HEK293 (cell line): ENCODE results near the gene MISP3.

Experiments
- CTCF ChIA-PET: fragments of 350-600 bp; formaldehyde crosslinking; extraction: SDS; loops from one replicate; lab custom pipeline; 2021; ENCODE audit warnings: antibody characterized with exemption; lab: Yijun Ruan, JAX
- POLR2A ChIA-PET: fragments of 300-600 bp; formaldehyde crosslinking; extraction: SDS; loops from one replicate; lab custom pipeline; 2020; ENCODE audit warnings: antibody characterized with exemption, inconsistent platforms; lab: Yijun Ruan, JAX
- H3K27ac ChIP-seq: fragments of 200-500 bp; sonication (Bioruptor generic); 2 replicates; pipeline ENCODE4 v1.5.1; 2014; ENCODE audit warnings: low read depth, low read length, control low read depth, inconsistent platforms; ENCODE audit errors: extremely low read depth
- H3K36me3 ChIP-seq, 2 experiments: fragments of 200-500 bp in 1 of 2; sonication (Bioruptor generic) in 1 of 2; 1 replicate in 1 of 2; 2 replicates in 1 of 2; pipeline ENCODE4 v1.5.1; 2014 to 2017; ENCODE audit warnings: inconsistent platforms in 2 of 2, low read length in 2 of 2; ENCODE audit not compliant: control insufficient read depth in 2 of 2, insufficient read depth in 1 of 2
- H3K4me1 ChIP-seq: fragments of 200-500 bp; sonication (Bioruptor generic); 2 replicates; pipeline ENCODE4 v1.5.1; 2014; ENCODE audit warnings: mild to moderate bottlenecking, low read length, inconsistent platforms; ENCODE audit not compliant: control insufficient read depth, insufficient read depth
- H3K4me3 ChIP-seq: 2 replicates; pipeline ENCODE4 v1.5.1; 2011; ENCODE audit warnings: low read depth, mild to moderate bottlenecking, control low read depth, low read length, moderate library complexity
- H3K9me3 ChIP-seq: fragments of 200-500 bp; sonication (Bioruptor generic); 2 replicates; pipeline ENCODE4 v1.5.1; 2014; ENCODE audit warnings: low read depth, low read length, inconsistent platforms; ENCODE audit not compliant: control insufficient read depth, insufficient read depth
- AEBP2 ChIP-seq: fragments of 450-650 bp; formaldehyde crosslinking; IDR thresholded peaks from 2 replicates; pipeline ENCODE4 v1.5.1; 2016; ENCODE audit warnings: missing biosample characterization, missing genetic modification characterization, borderline replicate concordance
- EGR2 ChIP-seq: fragments of 450-650 bp; formaldehyde crosslinking; IDR thresholded peaks from 2 replicates; pipeline ENCODE4 v1.5.1; 2016; ENCODE audit warnings: low read depth, missing biosample characterization, missing genetic modification characterization
- GLIS1 ChIP-seq: fragments of 450-650 bp; formaldehyde crosslinking; IDR thresholded peaks from 2 replicates; pipeline ENCODE4 v1.5.1; 2016; ENCODE audit warnings: missing biosample characterization, missing genetic modification characterization
- GLIS2 ChIP-seq: fragments of 450-650 bp; formaldehyde crosslinking; IDR thresholded peaks from 2 replicates; pipeline ENCODE4 v1.5.1; 2016; ENCODE audit warnings: missing biosample characterization, missing genetic modification characterization
- HIC1 ChIP-seq: fragments of 450-650 bp; formaldehyde crosslinking; IDR thresholded peaks from 2 replicates; pipeline ENCODE4 v1.5.1; 2016; ENCODE audit warnings: missing biosample characterization, missing genetic modification characterization
- KLF9 ChIP-seq: fragments of 450-650 bp; formaldehyde crosslinking; IDR thresholded peaks from 2 replicates; pipeline ENCODE4 v1.5.1; 2016; ENCODE audit warnings: missing biosample characterization, missing genetic modification characterization, low read depth
- PBX3 ChIP-seq: sonication (generic); formaldehyde crosslinking; IDR thresholded peaks from 2 replicates; pipeline ENCODE4 v1.8.1; 2022; ENCODE audit warnings: mild to moderate bottlenecking, moderate library complexity, missing genetic modification reagents
- SP3 ChIP-seq: fragments of 450-650 bp; formaldehyde crosslinking; IDR thresholded peaks from 2 replicates; pipeline ENCODE4 v1.5.1; 2016; ENCODE audit warnings: missing biosample characterization, missing genetic modification characterization
- ZBTB10 ChIP-seq: fragments of 450-650 bp; formaldehyde crosslinking; IDR thresholded peaks from 2 replicates; pipeline ENCODE4 v1.5.1; 2016; ENCODE audit warnings: missing biosample characterization, missing genetic modification characterization
- ZBTB20 ChIP-seq: fragments of 450-650 bp; formaldehyde crosslinking; IDR thresholded peaks from 2 replicates; pipeline ENCODE4 v1.5.1; 2016; ENCODE audit warnings: missing biosample characterization, missing genetic modification characterization
- ZBTB26 ChIP-seq: fragments of 450-650 bp; formaldehyde crosslinking; optimal IDR thresholded peaks from 2 replicates; pipeline ENCODE3; 2016; ENCODE audit warnings: missing biosample characterization, mild to moderate bottlenecking, missing genetic modification characterization
- ZBTB8A ChIP-seq: fragments of 450-650 bp; formaldehyde crosslinking; IDR thresholded peaks from 2 replicates; pipeline ENCODE4 v1.5.1; 2016; ENCODE audit warnings: missing biosample characterization, missing genetic modification characterization
- ZFHX2 ChIP-seq: fragments of 450-650 bp; formaldehyde crosslinking; conservative IDR thresholded peaks from 2 replicates; pipeline ENCODE4 v1.5.1; 2016; ENCODE audit warnings: missing biosample characterization, missing genetic modification characterization
- ZNF112 ChIP-seq: fragments of 450-650 bp; formaldehyde crosslinking; IDR thresholded peaks from 2 replicates; pipeline ENCODE4 v1.5.0; 2017; ENCODE audit warnings: missing biosample characterization, missing genetic modification characterization
- ZNF148 ChIP-seq: fragments of 450-650 bp; formaldehyde crosslinking; IDR thresholded peaks from 2 replicates; pipeline ENCODE4 v1.5.0; 2017; ENCODE audit warnings: missing biosample characterization, missing genetic modification characterization, borderline replicate concordance
- ZNF2 ChIP-seq: fragments of 450-650 bp; formaldehyde crosslinking; IDR thresholded peaks from 2 replicates; pipeline ENCODE4 v1.5.1; 2016; ENCODE audit warnings: missing biosample characterization, missing genetic modification characterization
- ZNF521 ChIP-seq: fragments of 450-650 bp; formaldehyde crosslinking; IDR thresholded peaks from 2 replicates; pipeline ENCODE4 v1.5.1; 2017; ENCODE audit warnings: missing biosample characterization, mild to moderate bottlenecking, missing genetic modification characterization
- ZNF544 ChIP-seq: fragments of 450-650 bp; formaldehyde crosslinking; IDR thresholded peaks from 2 replicates; pipeline ENCODE4 v1.5.0; 2017; ENCODE audit warnings: missing biosample characterization, missing genetic modification characterization
- ZNF548 ChIP-seq: fragments of 450-650 bp; formaldehyde crosslinking; IDR thresholded peaks from 2 replicates; pipeline ENCODE4 v1.5.1; 2016; ENCODE audit warnings: missing biosample characterization, missing genetic modification characterization
- ZNF660 ChIP-seq: fragments of 450-650 bp; IDR thresholded peaks from 2 replicates; pipeline ENCODE4 v1.5.1; 2018; ENCODE audit warnings: missing biosample characterization, mild to moderate bottlenecking, missing genetic modification characterization
- ZXDB ChIP-seq: fragments of 450-650 bp; formaldehyde crosslinking; IDR thresholded peaks from 2 replicates; pipeline ENCODE4 v1.5.1; 2016; ENCODE audit warnings: missing biosample characterization, missing genetic modification characterization

The MISP3 gene

GRCh38 chr19:14116918-14117578, 44.5 kb downstream of the MISP3 start (continued):
- TF ChIP-seq ZBTB10 (tag by site-specific recombination) (peak; percentile 69; the same call in 1 of the 2 replicates), HIC1 (tag by site-specific recombination) (peak; percentile 67), ZNF660 (tag by site-specific recombination) (0 out of 2 replicates have a peak, but pooled peaks have one; percentile 49), ZBTB26 (tag by site-specific recombination) (peak; percentile 12), ZNF112 (tag by site-specific recombination) (no peak), ZXDB (tag by site-specific recombination) (peak; percentile 22)
- TF ChIP-seq, all 188 proteins: peak for 21

GRCh38 chr19:14117668-14118164, 45.1 kb downstream of the MISP3 start, which contains the start of gene PRKACA:
Gene PRKACA (minus strand): TSS chr19:14117762. CDS start chr19:14117547, 215 bp downstream.
- peak within 1 kb of the TSS; percentile 47; the same call in 1 of the 2 replicates for H3K27ac ChIP-seq
- CTCF ChIA-PET = no interaction called here
- POLR2A ChIA-PET = interaction anchor here (0.6 to 5.7 kb wide), 5 partner anchors 9 to 52 kb away, joined by 3 to 45 read pairs (median 4); partner anchors contain the start of gene ASF1B
- TF ChIP-seq ZNF521 (no peak), EGR2 (tag by site-specific recombination) (peak; percentile 80), ZXDB (tag by site-specific recombination) (peak; percentile 9; the same call in 1 of the 2 replicates), ZNF544 (no peak), ZFHX2 (tag by site-specific recombination) (peak; percentile 91), AEBP2 (tag by site-specific recombination) (no peak), ZBTB8A (tag by site-specific recombination) (peak; percentile 83), ZBTB20 (tag by site-specific recombination) (peak; percentile 36; the same call in 1 of the 2 replicates), GLIS2 (tag by site-specific recombination) (peak; percentile 81), ZNF2 (tag by site-specific recombination) (no peak), ZBTB26 (tag by site-specific recombination) (peak; percentile 77), KLF9 (tag by site-specific recombination) (peak; percentile 33; the same call in 1 of the 2 replicates), SP3 (tag by site-specific recombination) (peak; percentile 87), ZNF148 (tag by site-specific recombination) (no peak), PBX3 (CRISPR knock-in tag) (peak; percentile 99), GLIS1 (tag by site-specific recombination) (peak; percentile 54; the same call in 1 of the 2 replicates), ZNF548 (no peak)

More at GRCh38 chr19:14117668-14118164, 45.1 kb downstream of the MISP3 start, which contains the start of gene PRKACA:
- H3K36me3 ChIP-seq = peaks cover 0 to 24% of the 10 kb centered on the region in 2 experiments; a peak in 2 of 3 replicates
- H3K4me3 ChIP-seq = peak within 1 kb of the TSS; percentile 76
- H3K4me1 ChIP-seq = peaks cover 9% of the 10 kb centered on the region
- no peaks in the 10 kb centered on the region for H3K9me3 ChIP-seq
